GM12878 (cell line): Measurements from ENCODE around the gene TM4SF1. TPM values are rescaled to one million over a fixed set of nuclear protein-coding genes. Genes with fewer than 3 reads are reported as not detected.

ENCODE experiments used
- ATAC-seq: fragments of 200-7000 bp; cut with Tn5 transposase; 3 replicates; pipeline ENCODE4 v1.9.1; 2020; ENCODE audit warnings: mild to moderate bottlenecking, moderate library complexity
- BruUV-seq: library from RNA; stranded (reverse); fragments of 400-500 nt; replicated peaks from 2 replicates; lab custom pipeline; 2021; lab: Mats Ljungman, UMichigan
- CTCF ChIA-PET: fragments of 300-600 bp; sonication (Branson Sonifier 250); formaldehyde crosslinking; extraction: SDS; loops from one replicate; lab custom pipeline; 2021; ENCODE audit warnings: inconsistent platforms; lab: Yijun Ruan, JAX
- POLR2A ChIA-PET: fragments of 350-600 bp; formaldehyde crosslinking; extraction: SDS; loops from one replicate; lab custom pipeline; 2021; ENCODE audit warnings: inconsistent platforms; lab: Charles Lee
- RAD21 ChIA-PET: fragments of 300-600 bp; sonication (Branson Sonifier 250); formaldehyde crosslinking; loops from one replicate; lab custom pipeline; 2023; ENCODE audit warnings: antibody characterized with exemption; ENCODE audit not compliant: unreplicated experiment; lab: Charles Lee
- SMC1A ChIA-PET: fragments of 300-600 bp; sonication (Branson Sonifier 250); formaldehyde crosslinking; loops from one replicate; lab custom pipeline; 2023; ENCODE audit not compliant: unreplicated experiment, uncharacterized antibody; lab: Charles Lee
- DNase-seq: peaks from one replicate; pipeline ENCODE4 v3.0.0-alpha.2; 2011; ENCODE audit warnings: low read depth, low spot score
- FAIRE-seq: peaks from 3 replicates; lab custom pipeline; 2011; peaks lifted over from hg19 to GRCh38; lab: Jason Lieb, UNC
- H2AFZ ChIP-seq: 2 replicates; pipeline ENCODE4 v1.6.0; 2011; ENCODE audit warnings: low read depth, low read length, control low read depth; ENCODE audit not compliant: control insufficient read depth
- H3K27ac ChIP-seq: 2 replicates; pipeline ENCODE4 v1.5.1; 2011; ENCODE audit warnings: control low read depth; ENCODE audit not compliant: control insufficient read depth, insufficient read depth
- H3K27me3 ChIP-seq, 2 experiments: replicated peaks in 1 of 2; 2 replicates each; pipeline versions ENCODE4 v1.6.0 to v1.6.1; 2011; ENCODE audit warnings: low read length in 1 of 2; ENCODE audit not compliant: control insufficient read depth in 2 of 2, insufficient read depth in 2 of 2
- H3K36me3 ChIP-seq, 2 experiments: 2 replicates each; pipeline ENCODE4 v1.5.1; 2011; ENCODE audit warnings: low read length in 1 of 2; ENCODE audit not compliant: control insufficient read depth in 2 of 2, insufficient read depth in 2 of 2
- H3K4me1 ChIP-seq: 2 replicates; pipeline ENCODE4 v1.6.1; 2011; ENCODE audit warnings: mild to moderate bottlenecking, low read length, moderate library complexity, mixed read lengths; ENCODE audit not compliant: control insufficient read depth, insufficient read depth
- H3K4me2 ChIP-seq: 2 replicates; pipeline ENCODE4 v1.6.0; 2011; ENCODE audit warnings: control low read depth; ENCODE audit not compliant: control insufficient read depth, insufficient read depth
- H3K4me3 ChIP-seq: fragments of 200-600 bp; sonication (generic); 2 replicates; pipeline ENCODE4 v1.5.1; 2016
- H3K79me2 ChIP-seq: 2 replicates; pipeline ENCODE4 v1.6.0; 2011; ENCODE audit warnings: low read length; ENCODE audit not compliant: control insufficient read depth, insufficient read depth
- H3K9ac ChIP-seq: 2 replicates; pipeline ENCODE4 v1.8.0; 2011; ENCODE audit warnings: low read length, control low read depth, mixed read lengths; ENCODE audit not compliant: control insufficient read depth, insufficient read depth
- H3K9me3 ChIP-seq: replicated peaks from 3 replicates; pipeline ENCODE4 v1.5.1; 2011; ENCODE audit warnings: mild to moderate bottlenecking, low read length; ENCODE audit not compliant: control insufficient read depth, insufficient read depth
- H4K20me1 ChIP-seq: 2 replicates; pipeline ENCODE4 v1.6.0; 2011; ENCODE audit not compliant: control insufficient read depth, insufficient read depth
- ETV6 ChIP-seq, 2 experiments: fragments of 450-650 bp in 1 of 2; IDR thresholded peaks in 1 of 2; conservative IDR thresholded peaks in 1 of 2; 2 replicates each; pipeline ENCODE4 v1.6.1; 2014; ENCODE audit warnings: antibody characterized with exemption in 1 of 2, borderline replicate concordance in 1 of 2, low read depth in 1 of 2, mild to moderate bottlenecking in 1 of 2, moderate library complexity in 1 of 2
- RAD21 ChIP-seq: IDR thresholded peaks from 2 replicates; pipeline ENCODE4 v1.6.1; 2011; ENCODE audit warnings: mild to moderate bottlenecking, low read depth, low read length, moderate library complexity; ENCODE audit not compliant: insufficient read depth
- SMARCA5 ChIP-seq: fragments of 450-650 bp; IDR thresholded peaks from 2 replicates; pipeline ENCODE4 v1.6.1; 2017; ENCODE audit warnings: mild to moderate bottlenecking
- SREBF2 ChIP-seq: IDR thresholded peaks from 2 replicates; pipeline ENCODE4 v1.6.1; 2012; ENCODE audit warnings: mild to moderate bottlenecking, low read length
- SUZ12 ChIP-seq: fragments of 200-600 bp; sonication (generic); IDR thresholded peaks from one replicate; pipeline ENCODE4 v1.6.1; 2018; ENCODE audit warnings: antibody characterized with exemption, mild to moderate bottlenecking; ENCODE audit not compliant: unreplicated experiment
- ZNF24 ChIP-seq: fragments of 450-650 bp; IDR thresholded peaks from 2 replicates; pipeline ENCODE4 v1.6.1; 2017; ENCODE audit warnings: antibody characterized with exemption, mild to moderate bottlenecking
- in situ Hi-C: fragments of 300-500 bp; cut with MboI; formaldehyde crosslinking; loops from 9 replicates; pipeline ENCODE4 v1.14.3; 2018; ENCODE audit warnings: mixed read lengths
- intact Hi-C: fragments of 100-400 bp; cut with micrococcal nuclease; formaldehyde crosslinking; loops from one replicate; pipeline ENCODE4 v1.14.2; 2022; ENCODE audit not compliant: unreplicated experiment
- polyA plus RNA-seq, 11 experiments: library from polyadenylated mRNA; depleted of rRNA in 4 of 11; unstranded in 6 of 11; stranded (reverse) in 5 of 11; fragments of >200 nt; fragmentation: Nextera tagmentation in 4 of 11; fragmentation: Illumina TruSeq in 1 of 11; extraction: Ambion mirVana in 4 of 11; extraction: Trizol in 1 of 11; gene quantifications; 1 replicate in 1 of 11; 2 replicates in 10 of 11; pipeline versions ENCODE4 v1.2.1 to v1.2.3, GENCODE V29; 2011 to 2016; ENCODE audit warnings: inconsistent platforms in 2 of 11, missing spikeins in 2 of 11, low read depth in 1 of 11
- total RNA-seq, 4 experiments: library from RNA; depleted of rRNA in 3 of 4; stranded (reverse); fragments of >200 nt in 3 of 4; fragmentation: Illumina TruSeq in 1 of 4; extraction: Trizol in 1 of 4; gene quantifications; 2 replicates each; pipeline versions ENCODE4 v1.2.1 to v1.2.3, GENCODE V29; 2013 to 2021
- TF ChIP-seq, protein P1 (sequence below): fragments of 450-650 bp; IDR thresholded peaks from 2 replicates; pipeline ENCODE4 v1.6.1; 2018; ENCODE audit warnings: mild to moderate bottlenecking, low read depth, moderate library complexity; ENCODE audit not compliant: partially characterized antibody
- TF ChIP-seq, protein P2 (sequence below): IDR thresholded peaks from 2 replicates; pipeline ENCODE4 v1.6.1; 2012; ENCODE audit warnings: low read depth, low read length, improper control_type of control experiment
- TF ChIP-seq, protein P3 (sequence below): fragments of 450-650 bp; IDR thresholded peaks from 2 replicates; pipeline ENCODE4 v1.6.1; 2017; ENCODE audit warnings: mild to moderate bottlenecking, moderate library complexity
- TF ChIP-seq, protein P4 (sequence below): IDR thresholded peaks from 2 replicates; pipeline ENCODE4 v1.6.1; 2011; ENCODE audit warnings: borderline replicate concordance, low read depth, mild to moderate bottlenecking, moderate library complexity, mixed read lengths, low read length; ENCODE audit not compliant: insufficient read depth; ENCODE audit errors: extremely low read length

TM4SF1 gene
- total and polyA plus RNA-seq, 10 of the 15 experiments (the other 5 are each of a cell fraction or from before 2014, with no cell fraction given), result 0.05 to 1.2 TPM; not detected in 8

DNA sequence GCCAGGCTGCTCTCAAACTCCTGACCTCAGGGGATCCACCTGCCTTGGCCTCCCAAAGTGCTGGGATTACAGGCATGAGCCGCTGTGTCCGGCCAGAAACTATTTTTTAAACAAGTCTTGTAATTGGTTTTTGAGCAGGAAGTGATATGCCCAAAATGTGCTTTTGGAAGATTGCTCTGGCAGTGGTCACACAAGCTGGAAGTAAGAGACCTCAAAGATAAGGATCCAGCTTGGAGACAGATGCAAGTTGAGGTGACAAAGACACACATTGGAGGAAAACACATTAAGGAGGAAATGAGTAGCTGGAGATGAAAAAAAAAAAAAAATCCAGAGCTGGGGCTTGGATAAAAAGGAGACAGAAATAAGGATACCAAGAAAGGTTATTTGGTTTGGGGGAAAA is 50.3 kb downstream of the TM4SF1 start (continued):
- TF ChIP-seq, protein P1, sequence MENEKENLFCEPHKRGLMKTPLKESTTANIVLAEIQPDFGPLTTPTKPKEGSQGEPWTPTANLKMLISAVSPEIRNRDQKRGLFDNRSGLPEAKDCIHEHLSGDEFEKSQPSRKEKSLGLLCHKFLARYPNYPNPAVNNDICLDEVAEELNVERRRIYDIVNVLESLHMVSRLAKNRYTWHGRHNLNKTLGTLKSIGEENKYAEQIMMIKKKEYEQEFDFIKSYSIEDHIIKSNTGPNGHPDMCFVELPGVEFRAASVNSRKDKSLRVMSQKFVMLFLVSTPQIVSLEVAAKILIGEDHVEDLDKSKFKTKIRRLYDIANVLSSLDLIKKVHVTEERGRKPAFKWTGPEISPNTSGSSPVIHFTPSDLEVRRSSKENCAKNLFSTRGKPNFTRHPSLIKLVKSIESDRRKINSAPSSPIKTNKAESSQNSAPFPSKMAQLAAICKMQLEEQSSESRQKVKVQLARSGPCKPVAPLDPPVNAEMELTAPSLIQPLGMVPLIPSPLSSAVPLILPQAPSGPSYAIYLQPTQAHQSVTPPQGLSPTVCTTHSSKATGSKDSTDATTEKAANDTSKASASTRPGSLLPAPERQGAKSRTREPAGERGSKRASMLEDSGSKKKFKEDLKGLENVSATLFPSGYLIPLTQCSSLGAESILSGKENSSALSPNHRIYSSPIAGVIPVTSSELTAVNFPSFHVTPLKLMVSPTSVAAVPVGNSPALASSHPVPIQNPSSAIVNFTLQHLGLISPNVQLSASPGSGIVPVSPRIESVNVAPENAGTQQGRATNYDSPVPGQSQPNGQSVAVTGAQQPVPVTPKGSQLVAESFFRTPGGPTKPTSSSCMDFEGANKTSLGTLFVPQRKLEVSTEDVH, result no peak
- no peak for TF ChIP-seq SMARCA5
- TF ChIP-seq, protein P2, sequence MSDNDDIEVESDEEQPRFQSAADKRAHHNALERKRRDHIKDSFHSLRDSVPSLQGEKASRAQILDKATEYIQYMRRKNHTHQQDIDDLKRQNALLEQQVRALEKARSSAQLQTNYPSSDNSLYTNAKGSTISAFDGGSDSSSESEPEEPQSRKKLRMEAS, result no peak
- TF ChIP-seq SREBF2, result no peak
- no peak for TF ChIP-seq RAD21

DNA sequence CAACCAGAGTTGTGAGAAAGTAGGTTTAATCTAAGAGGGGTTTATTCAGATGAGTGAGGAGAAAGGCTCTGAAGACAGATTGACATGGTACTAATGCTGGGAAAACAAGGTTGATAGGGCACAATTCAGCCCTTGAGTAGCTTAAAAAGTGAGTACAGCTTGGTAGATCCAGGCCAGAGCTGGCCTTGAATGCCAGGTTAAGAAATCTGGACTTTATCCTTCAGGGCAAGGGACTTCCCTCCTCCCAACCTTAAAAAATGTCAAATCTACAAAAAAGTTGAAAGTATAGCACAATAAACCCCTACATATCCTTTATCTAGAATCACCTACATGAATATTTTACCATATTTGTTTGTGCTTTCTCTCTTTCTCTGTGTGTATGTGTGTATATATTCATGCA is 51.9 kb downstream of the TM4SF1 start:
- H3K27ac ChIP-seq, result no peak overlapping the region
- FAIRE-seq (no peak), ATAC-seq (no peak), DNase-seq (no peak)
- ChIA-PET SMC1A (interaction anchor here (1.5 kb wide), 1 partner anchor 17 kb away, joined by 6 read pairs; no protein-coding TSS in a partner anchor), POLR2A (no interaction called here), CTCF (interaction anchor here (1.1 to 1.2 kb wide), 2 partner anchors 14 to 446 kb away, joined by 3 to 4 read pairs; no protein-coding TSS in a partner anchor), RAD21 (no interaction called here)
- intact Hi-C loops, result no loop called here
- TF ChIP-seq, protein P3, sequence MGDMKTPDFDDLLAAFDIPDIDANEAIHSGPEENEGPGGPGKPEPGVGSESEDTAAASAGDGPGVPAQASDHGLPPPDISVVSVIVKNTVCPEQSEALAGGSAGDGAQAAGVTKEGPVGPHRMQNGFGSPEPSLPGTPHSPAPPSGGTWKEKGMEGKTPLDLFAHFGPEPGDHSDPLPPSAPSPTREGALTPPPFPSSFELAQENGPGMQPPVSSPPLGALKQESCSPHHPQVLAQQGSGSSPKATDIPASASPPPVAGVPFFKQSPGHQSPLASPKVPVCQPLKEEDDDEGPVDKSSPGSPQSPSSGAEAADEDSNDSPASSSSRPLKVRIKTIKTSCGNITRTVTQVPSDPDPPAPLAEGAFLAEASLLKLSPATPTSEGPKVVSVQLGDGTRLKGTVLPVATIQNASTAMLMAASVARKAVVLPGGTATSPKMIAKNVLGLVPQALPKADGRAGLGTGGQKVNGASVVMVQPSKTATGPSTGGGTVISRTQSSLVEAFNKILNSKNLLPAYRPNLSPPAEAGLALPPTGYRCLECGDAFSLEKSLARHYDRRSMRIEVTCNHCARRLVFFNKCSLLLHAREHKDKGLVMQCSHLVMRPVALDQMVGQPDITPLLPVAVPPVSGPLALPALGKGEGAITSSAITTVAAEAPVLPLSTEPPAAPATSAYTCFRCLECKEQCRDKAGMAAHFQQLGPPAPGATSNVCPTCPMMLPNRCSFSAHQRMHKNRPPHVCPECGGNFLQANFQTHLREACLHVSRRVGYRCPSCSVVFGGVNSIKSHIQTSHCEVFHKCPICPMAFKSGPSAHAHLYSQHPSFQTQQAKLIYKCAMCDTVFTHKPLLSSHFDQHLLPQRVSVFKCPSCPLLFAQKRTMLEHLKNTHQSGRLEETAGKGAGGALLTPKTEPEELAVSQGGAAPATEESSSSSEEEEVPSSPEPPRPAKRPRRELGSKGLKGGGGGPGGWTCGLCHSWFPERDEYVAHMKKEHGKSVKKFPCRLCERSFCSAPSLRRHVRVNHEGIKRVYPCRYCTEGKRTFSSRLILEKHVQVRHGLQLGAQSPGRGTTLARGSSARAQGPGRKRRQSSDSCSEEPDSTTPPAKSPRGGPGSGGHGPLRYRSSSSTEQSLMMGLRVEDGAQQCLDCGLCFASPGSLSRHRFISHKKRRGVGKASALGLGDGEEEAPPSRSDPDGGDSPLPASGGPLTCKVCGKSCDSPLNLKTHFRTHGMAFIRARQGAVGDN, result no peak
- TF ChIP-seq ETV6 (conservative IDR thresholded peaks at IDR 0.05 in 1 of 2, IDR thresholded peaks at IDR 0.05 in 1 of 2; ENCODE audit: borderline replicate concordance in 1 of 2, low read depth in 1 of 2), result no peak
- no peak for TF ChIP-seq SUZ12
- TF ChIP-seq, protein P4, sequence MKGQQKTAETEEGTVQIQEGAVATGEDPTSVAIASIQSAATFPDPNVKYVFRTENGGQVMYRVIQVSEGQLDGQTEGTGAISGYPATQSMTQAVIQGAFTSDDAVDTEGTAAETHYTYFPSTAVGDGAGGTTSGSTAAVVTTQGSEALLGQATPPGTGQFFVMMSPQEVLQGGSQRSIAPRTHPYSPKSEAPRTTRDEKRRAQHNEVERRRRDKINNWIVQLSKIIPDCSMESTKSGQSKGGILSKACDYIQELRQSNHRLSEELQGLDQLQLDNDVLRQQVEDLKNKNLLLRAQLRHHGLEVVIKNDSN, result no peak
- TF ChIP-seq ZNF24, result no peak
- H4K20me1 ChIP-seq, result no peaks in the 10 kb centered on the region
- no TSS peak for BruUV-seq
- H2AFZ ChIP-seq, result no peak overlapping the region
- in situ Hi-C loops, result no loop called here
- H3K79me2 ChIP-seq, result no peaks in the 10 kb centered on the region
- H3K9me3 ChIP-seq, result no peaks in the 10 kb centered on the region
- no peak overlapping the region for H3K4me2 ChIP-seq
- no peak overlapping the region for H3K9ac ChIP-seq
- no peaks in the 10 kb centered on the region for H3K4me1 ChIP-seq
- peaks cover 3% of the 10 kb centered on the region in 2 experiments; a peak in 2 of 4 replicates for H3K27me3 ChIP-seq
- H3K36me3 ChIP-seq, result no peaks in the 10 kb centered on the region
- H3K4me3 ChIP-seq, result no peak overlapping the region
